GM19455 (cell line): ENCODE data around the gene BCLAF1.
"Not testable (repeated sequence)": the region's sequence is repeated elsewhere in the genome, so short reads cannot be mapped to it uniquely, and the experiment has no call there.

Experiments
- ATAC-seq: cut with Tn5 transposase; IDR thresholded peaks from one replicate; pipeline ENCODE4 v1.9.1; 2021; ENCODE audit not compliant: unreplicated experiment

Gene BCLAF1

GRCh38 chr6:136312975-136313374 lies 23.3 kb upstream of the BCLAF1 start:
- no peak for ATAC-seq

DNA sequence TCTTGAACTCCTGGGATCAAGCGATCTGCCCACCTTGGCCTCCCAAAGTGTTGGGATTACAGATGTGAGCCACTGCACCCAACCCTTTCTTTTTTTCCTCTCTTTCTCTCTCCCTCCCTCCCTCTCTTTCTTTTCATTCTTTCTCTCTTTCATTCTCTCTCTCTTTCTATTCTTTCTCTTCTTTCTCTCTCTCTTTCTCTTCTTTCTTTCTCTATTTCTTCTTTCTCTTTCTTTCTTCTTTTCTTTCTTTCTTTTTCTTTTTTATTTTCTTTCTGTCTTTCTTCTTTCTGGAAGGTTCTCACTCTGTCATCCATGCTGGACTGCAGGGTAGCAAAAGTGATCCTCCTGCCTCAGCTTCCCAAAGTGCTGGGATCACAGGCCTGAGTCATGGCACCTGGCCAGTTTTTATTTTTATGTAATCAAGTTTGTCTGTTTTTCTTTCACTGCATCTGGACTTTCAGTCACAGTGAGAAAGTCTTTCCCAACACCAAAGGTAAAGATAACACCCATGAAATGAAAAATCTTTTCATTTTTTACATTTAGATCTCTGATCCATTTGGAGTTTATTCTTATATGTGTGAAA lies 20.2 kb upstream of the BCLAF1 start:
- no peak for ATAC-seq

- ATAC-seq, result no peak
Measured at GRCh38 chr6:136309171-136309570, 19.5 kb upstream of the BCLAF1 start.

DNA sequence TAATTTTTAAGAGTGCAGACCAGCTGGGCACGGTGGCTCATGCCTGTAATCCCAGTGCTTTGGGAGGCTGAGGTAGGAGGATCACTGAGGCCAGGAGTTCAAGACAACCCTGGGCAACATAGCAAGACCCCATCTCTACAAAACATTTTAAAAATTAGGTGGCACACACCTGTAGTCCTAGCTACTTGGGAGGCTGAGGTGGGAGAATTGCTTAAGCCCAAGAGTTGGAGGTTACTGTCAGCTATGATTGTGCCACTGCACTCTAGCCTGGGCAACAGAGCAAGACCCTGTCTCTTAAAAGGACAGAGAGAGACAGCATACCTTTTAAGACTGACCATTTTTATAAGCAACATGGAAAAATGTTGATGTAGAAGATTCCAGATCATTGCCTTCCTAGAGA lies 18.8 kb upstream of the BCLAF1 start:
- ATAC-seq, result not testable (repeated sequence)

DNA sequence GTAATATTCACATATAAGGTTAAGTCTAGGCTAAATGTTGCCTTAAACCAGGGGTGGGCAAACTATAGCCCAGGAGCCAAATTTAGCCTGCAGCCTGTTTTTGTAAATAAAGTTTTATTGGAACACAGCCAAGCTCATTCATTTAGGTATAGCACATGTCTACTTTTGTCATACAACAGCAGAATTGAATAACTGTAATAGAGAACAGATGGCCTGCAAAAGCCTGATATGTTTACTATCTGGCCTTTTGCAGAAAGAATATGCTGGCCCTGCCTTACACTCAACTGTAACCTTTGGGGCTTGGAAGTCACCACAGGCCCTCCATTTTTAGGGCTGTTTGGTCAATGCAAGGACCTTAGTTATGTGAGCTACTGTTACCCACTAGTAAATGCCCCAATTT lies 17.7 kb upstream of the BCLAF1 start:
- ATAC-seq, result no peak

DNA sequence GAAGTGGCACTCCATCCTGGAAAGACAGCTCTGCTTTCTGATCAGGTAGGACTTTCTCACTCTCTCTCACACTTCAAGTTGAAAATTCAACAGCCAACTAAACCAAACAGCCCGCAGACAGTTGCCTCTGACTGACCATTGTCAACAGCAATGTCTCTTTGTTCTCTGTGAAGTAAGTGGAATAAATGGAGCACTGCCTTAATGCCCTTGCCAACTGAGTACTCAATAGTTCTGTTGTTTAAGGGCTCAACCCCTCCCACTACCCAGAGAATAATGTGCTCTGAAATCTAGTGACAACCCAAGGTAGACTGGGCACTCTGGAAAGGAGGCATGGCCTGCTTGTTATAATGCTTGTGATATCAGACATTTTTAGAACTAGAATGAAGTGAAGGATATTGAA lies 16.8 kb upstream of the BCLAF1 start:
- no peak for ATAC-seq

- no peak for ATAC-seq
Measured at GRCh38 chr6:136304410-136304809, 14.8 kb upstream of the BCLAF1 start.

- ATAC-seq, result no peak
Measured at GRCh38 chr6:136303516-136303915, 13.9 kb upstream of the BCLAF1 start.

- no peak for ATAC-seq
Measured at GRCh38 chr6:136294621-136295020, 5.0 kb upstream of the BCLAF1 start.

- ATAC-seq, result peak; percentile 25
Measured at GRCh38 chr6:136290410-136291010, 864 bp upstream of the BCLAF1 start.

GRCh38 chr6:136289327-136289578 lies 393 bp downstream of the BCLAF1 start:
- peak; percentile 45 for ATAC-seq

DNA sequence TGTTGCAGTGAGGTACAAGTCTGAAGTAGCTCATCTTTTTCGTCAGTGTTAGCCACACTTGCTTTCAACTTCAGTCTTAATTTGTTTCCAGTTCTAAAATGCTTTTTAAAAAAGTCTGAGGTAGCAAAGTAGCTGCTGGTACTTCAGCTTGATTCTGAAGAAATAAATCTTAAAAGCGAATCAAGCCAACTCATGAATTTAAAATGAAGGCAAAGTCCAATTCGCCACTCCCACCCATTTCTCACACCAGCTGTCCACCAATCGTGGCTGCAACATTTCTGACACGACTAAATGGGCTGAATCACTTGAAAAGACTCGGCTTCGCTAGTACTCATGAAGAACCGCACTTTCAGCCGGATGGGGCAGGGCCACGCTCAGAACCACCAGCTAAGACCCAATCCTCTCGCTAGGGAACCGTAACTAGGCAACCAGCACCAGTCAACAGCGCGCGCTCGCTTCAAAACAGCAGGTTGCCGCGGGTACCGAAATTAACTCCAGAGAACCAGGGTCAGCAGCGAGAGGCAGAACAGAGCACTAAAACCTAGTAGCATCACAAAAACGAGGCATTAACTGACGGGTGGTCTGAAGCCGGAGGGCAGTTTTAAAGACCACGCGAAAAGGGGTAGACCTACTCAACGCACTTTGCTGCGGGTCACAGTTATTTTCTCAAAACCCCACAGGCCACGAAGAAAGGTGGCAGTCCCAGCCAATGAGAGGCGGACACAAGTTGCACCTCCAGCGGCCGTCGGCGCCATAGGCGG lies 900 bp downstream of the BCLAF1 start:
- peak; percentile 42 for ATAC-seq

DNA sequence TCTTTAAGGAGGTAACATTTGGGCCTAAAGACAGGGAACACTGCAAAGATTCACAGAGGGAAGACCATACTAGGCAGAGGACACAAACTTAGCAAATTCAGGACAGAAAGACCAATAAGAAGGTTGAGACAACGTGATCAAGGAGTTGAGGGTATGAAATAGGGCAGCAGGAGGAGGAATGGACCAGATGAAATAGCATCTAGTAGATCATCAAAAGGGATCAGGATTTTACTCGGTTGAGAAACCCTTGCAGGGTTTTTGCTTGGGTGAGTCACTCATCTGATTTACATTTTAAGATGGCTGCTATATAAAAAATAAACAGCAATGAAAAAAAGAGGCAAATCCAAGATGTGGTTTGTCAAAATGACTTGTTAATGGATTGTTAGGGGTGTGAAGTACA lies 4.7 kb downstream of the BCLAF1 start:
- ATAC-seq, result no peak

DNA sequence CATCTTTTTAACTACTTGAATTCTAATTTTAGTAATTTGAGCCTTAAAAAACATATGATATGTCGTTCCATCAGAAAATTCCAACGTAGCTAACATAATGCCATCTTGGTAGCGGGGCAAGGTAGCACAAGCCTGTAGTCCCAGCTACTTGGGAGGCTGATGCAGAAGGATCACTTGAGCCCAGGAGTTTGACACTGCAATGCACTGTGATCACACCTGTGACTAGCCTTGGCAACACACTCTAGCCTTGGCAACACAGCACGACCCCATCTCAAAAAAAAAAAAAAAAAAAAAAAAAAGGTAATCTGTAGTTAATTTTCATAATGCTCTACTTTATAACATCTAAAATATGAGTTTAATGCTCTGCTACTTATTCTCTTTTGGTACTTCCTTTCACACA lies 6.7 kb downstream of the BCLAF1 start:
- ATAC-seq, result no peak

GRCh38 chr6:136280032-136280609 lies 9.5 kb downstream of the BCLAF1 start:
- no peak for ATAC-seq

- ATAC-seq, result no peak
Measured at GRCh38 chr6:136274062-136274461, 15.6 kb downstream of the BCLAF1 start.

DNA sequence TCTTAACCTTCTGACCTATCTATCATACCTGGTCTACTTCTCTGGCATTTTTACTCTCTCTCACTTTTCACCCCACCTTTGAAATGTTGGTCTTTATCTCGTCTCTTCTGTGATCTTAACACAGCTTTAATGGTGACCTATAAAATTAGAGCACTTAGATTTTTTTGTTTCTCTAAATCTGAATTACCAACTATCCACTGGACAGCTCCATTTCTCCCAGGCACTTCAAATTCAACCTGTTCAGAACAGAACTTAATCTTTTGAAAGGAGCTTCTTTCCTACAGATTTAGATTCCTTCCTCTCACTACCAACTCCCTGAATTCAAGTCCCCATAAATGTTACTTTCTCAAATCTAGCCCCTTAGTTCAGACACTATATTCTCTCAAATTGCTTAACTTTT lies 24.5 kb downstream of the BCLAF1 start:
- no peak for ATAC-seq

DNA sequence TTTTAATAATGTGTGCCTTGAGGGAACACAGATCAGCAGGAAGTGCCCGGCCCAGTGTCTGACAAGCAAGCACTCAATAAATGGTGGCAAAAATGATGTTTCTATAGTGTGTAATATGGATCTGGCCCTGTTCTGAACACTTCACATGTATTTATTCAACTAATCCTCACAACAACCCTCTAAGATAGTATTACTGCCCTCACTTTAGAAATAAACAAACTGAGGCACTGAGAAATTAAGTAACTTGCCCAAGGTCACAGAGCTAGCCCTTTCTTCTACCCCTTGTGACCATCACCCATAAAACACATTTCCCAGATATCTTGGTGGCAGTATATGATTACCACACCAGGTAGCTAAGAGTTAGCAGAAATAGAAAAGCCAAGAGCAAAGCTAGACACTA lies 26.7 kb downstream of the BCLAF1 start:
- ATAC-seq, result no peak

GRCh38 chr6:136254851-136255466 lies 34.7 kb downstream of the BCLAF1 start:
- ATAC-seq, result no peak

DNA sequence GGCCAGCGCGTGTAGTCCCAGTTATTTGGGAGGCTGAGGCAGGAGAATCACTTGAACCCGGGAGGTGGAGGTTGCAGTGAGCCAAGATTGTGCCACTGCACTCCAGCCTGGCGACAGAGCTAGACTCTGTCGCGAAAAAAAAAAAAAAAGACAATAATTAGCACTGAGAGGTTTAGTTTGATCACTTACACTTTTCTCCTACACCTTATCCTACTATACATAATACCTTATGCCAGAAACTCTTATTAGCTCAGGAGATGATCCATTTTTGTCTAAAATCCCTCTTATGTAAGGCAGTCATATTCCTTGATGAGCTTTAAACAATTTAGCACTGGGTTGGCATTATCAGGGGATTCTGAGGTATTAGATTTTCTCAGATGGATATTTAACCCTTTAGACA lies 35.9 kb downstream of the BCLAF1 start:
- no peak for ATAC-seq

DNA sequence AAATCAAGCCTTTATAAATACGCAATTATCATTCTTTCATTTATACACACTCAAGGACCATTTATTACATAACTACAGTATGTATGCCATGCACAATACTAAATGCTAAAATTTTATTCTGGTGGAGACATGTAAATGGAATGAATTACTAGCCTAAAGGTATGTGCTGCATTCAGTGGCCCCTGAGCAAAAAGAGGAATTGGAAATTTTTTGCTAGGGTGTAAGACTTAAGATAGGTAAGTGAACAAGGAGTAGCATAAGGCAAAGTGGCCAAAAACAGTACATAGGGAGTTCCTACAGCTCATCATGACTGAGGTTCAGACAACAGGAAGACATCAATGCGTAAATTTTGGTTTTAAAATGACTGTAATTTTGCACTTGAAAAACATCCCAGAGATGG lies 37.2 kb downstream of the BCLAF1 start:
- ATAC-seq, result no peak

DNA sequence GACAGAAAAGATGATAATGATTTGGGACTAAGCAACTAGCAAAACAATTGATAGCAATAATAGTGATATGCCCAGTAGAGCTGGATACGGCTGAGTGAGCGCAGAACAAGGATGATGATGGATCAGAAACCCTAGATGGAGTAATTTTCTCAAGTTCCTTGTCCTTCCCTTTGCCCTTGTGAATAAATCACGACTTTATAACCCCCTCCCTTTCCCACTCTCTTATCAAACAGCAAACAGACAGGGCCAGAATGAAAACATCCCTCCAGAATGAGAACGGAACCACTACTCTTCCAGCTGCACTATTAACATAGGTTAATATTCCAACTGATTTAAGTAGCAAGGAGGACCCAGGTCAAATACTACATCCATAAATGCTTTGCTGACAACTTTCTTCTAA lies 38.3 kb downstream of the BCLAF1 start:
- no peak for ATAC-seq
